ENCODE results near the gene ZCCHC14. TPM values are rescaled to one million over a fixed set of nuclear protein-coding genes. Genes with fewer than 3 reads are reported as not detected.

Gene ZCCHC14
- total and polyA plus RNA-seq, 10 of the 15 experiments (the other 5 are each of a cell fraction or from before 2014, with no cell fraction given), result 0.02 to 0.26 (median 0.05) TPM; not detected in 3

DNA sequence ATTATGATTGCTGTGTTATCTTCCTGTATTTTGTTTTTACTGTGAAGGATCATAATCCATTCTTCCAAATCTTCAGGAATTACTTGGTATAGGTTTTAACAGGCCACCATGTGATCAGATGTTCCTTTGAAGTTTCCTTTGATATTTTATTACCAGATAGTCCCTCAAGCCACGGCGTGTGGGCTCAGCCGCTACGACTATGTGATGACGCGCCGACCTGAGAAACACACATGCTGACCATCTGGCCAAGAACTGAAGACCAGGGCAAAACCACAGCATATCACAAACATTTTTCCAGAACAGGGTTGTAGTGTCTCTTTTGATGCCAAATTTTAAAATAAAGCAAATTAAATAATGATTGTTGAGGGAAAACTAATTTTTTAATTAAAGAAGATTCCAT lies 47.3 kb downstream of the ZCCHC14 start:
- intact Hi-C loops (cut with micrococcal nuclease; ENCODE audit: unreplicated experiment) (no loop called here), in situ Hi-C loops (cut with MboI) (no loop called here)
- Histone ChIP-seq H4K20me1 (ENCODE audit: control insufficient read depth, insufficient read depth) (no peaks in the 10 kb centered on the region), H3K4me1 (ENCODE audit: control insufficient read depth, insufficient read depth, low read length) (no peaks in the 10 kb centered on the region), H3K27me3 (replicated peaks in 1 of 2; ENCODE audit: control insufficient read depth in 2 of 2, insufficient read depth in 2 of 2, low read length in 1 of 2) (no peaks in the 10 kb centered on the region), H3K9me3 (replicated peaks; ENCODE audit: control insufficient read depth, insufficient read depth, low read length) (no peaks in the 10 kb centered on the region; the same call in 2 of the 3 replicates), H2AFZ (ENCODE audit: control insufficient read depth, low read depth, low read length) (no peak overlapping the region), H3K9ac (ENCODE audit: control insufficient read depth, insufficient read depth, low read length) (no peak overlapping the region), H3K4me3 (no peak overlapping the region), H3K27ac (ENCODE audit: control insufficient read depth, insufficient read depth) (no peak overlapping the region), H3K79me2 (ENCODE audit: control insufficient read depth, insufficient read depth, low read length) (no peaks in the 10 kb centered on the region), H3K36me3 (ENCODE audit: control insufficient read depth in 2 of 2, insufficient read depth in 2 of 2, low read length in 1 of 2) (no peaks in the 10 kb centered on the region), H3K4me2 (ENCODE audit: control insufficient read depth, insufficient read depth) (no peak overlapping the region)
- TF ChIP-seq RUNX3 (IDR thresholded peaks at IDR 0.05; ENCODE audit: low read length) (no peak), CHD2 (IDR thresholded peaks at IDR 0.05; ENCODE audit: borderline replicate concordance, low read depth, low read length) (no peak), IKZF2 (IDR thresholded peaks at IDR 0.05) (no peak), POLR2AphosphoS2 (IDR thresholded peaks at IDR 0.05; ENCODE audit: low read depth, low read length) (no peak), CREB1 (IDR thresholded peaks at IDR 0.05; ENCODE audit: low read depth) (no peak)
- TF ChIP-seq, protein P1, sequence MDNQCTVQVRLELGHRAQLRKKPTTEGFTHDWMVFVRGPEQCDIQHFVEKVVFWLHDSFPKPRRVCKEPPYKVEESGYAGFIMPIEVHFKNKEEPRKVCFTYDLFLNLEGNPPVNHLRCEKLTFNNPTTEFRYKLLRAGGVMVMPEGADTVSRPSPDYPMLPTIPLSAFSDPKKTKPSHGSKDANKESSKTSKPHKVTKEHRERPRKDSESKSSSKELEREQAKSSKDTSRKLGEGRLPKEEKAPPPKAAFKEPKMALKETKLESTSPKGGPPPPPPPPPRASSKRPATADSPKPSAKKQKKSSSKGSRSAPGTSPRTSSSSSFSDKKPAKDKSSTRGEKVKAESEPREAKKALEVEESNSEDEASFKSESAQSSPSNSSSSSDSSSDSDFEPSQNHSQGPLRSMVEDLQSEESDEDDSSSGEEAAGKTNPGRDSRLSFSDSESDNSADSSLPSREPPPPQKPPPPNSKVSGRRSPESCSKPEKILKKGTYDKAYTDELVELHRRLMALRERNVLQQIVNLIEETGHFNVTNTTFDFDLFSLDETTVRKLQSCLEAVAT (IDR thresholded peaks at IDR 0.05), result no peak
- TF ChIP-seq, protein P2, sequence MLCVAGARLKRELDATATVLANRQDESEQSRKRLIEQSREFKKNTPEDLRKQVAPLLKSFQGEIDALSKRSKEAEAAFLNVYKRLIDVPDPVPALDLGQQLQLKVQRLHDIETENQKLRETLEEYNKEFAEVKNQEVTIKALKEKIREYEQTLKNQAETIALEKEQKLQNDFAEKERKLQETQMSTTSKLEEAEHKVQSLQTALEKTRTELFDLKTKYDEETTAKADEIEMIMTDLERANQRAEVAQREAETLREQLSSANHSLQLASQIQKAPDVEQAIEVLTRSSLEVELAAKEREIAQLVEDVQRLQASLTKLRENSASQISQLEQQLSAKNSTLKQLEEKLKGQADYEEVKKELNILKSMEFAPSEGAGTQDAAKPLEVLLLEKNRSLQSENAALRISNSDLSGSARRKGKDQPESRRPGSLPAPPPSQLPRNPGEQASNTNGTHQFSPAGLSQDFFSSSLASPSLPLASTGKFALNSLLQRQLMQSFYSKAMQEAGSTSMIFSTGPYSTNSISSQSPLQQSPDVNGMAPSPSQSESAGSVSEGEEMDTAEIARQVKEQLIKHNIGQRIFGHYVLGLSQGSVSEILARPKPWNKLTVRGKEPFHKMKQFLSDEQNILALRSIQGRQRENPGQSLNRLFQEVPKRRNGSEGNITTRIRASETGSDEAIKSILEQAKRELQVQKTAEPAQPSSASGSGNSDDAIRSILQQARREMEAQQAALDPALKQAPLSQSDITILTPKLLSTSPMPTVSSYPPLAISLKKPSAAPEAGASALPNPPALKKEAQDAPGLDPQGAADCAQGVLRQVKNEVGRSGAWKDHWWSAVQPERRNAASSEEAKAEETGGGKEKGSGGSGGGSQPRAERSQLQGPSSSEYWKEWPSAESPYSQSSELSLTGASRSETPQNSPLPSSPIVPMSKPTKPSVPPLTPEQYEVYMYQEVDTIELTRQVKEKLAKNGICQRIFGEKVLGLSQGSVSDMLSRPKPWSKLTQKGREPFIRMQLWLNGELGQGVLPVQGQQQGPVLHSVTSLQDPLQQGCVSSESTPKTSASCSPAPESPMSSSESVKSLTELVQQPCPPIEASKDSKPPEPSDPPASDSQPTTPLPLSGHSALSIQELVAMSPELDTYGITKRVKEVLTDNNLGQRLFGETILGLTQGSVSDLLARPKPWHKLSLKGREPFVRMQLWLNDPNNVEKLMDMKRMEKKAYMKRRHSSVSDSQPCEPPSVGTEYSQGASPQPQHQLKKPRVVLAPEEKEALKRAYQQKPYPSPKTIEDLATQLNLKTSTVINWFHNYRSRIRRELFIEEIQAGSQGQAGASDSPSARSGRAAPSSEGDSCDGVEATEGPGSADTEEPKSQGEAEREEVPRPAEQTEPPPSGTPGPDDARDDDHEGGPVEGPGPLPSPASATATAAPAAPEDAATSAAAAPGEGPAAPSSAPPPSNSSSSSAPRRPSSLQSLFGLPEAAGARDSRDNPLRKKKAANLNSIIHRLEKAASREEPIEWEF (IDR thresholded peaks at IDR 0.05; ENCODE audit: insufficient replicate concordance, low read depth, low read length), result no peak
- TF ChIP-seq, protein P3, sequence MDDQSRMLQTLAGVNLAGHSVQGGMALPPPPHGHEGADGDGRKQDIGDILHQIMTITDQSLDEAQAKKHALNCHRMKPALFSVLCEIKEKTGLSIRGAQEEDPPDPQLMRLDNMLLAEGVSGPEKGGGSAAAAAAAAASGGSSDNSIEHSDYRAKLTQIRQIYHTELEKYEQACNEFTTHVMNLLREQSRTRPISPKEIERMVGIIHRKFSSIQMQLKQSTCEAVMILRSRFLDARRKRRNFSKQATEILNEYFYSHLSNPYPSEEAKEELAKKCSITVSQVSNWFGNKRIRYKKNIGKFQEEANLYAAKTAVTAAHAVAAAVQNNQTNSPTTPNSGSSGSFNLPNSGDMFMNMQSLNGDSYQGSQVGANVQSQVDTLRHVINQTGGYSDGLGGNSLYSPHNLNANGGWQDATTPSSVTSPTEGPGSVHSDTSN (IDR thresholded peaks at IDR 0.05; ENCODE audit: insufficient replicate concordance, low read depth, low read length), result no peak
- ChIA-PET SMC1A (ENCODE audit: uncharacterized antibody, unreplicated experiment) (no interaction called here), CTCF (no interaction called here), RAD21 (ENCODE audit: unreplicated experiment) (interaction anchor here (0.7 kb wide), 1 partner anchor 947 kb away, joined by 3 read pairs; no protein-coding TSS in a partner anchor), POLR2A (interaction anchor here (0.7 kb wide), 1 partner anchor 568 kb away, joined by 7 read pairs; no protein-coding TSS in a partner anchor)
- no peak for FAIRE-seq
- DNase-seq (ENCODE audit: low read depth, low spot score), result no peak
- BruUV-seq (replicated peaks), result no TSS peak
- ATAC-seq, result no peak
- WGBS (ENCODE audit: insufficient coverage, insufficient replicate concordance, low lambda C conversion rate, missing lambda C conversion rate), result 95% methylated on average over 7 of the region's 7 CpGs
